BLaER1 treated with 17β-estradiol and CSF1 and Interleukin-3, amounts not matched to agents 10 nM and 100 nM (cell line): ENCODE measurements around the gene SPG11.

ENCODE experiments used
- H3K27ac ChIP-seq, 11 experiments: shearing (Covaris generic); formaldehyde crosslinking; 2 replicates each; pipeline ENCODE4 v1.8.1; 2022
- H3K27me3 ChIP-seq, 11 experiments: shearing (Covaris generic); formaldehyde crosslinking; 2 replicates each; pipeline ENCODE4 v1.8.1; 2022
- H3K36me3 ChIP-seq, 11 experiments: shearing (Covaris generic); formaldehyde crosslinking; 2 replicates each; pipeline ENCODE4 v1.8.1; 2022
- H3K4me1 ChIP-seq, 10 experiments: shearing (Covaris generic); formaldehyde crosslinking; 2 replicates each; pipeline ENCODE4 v1.8.1; 2022
- H3K4me2 ChIP-seq, 11 experiments: shearing (Covaris generic); formaldehyde crosslinking; 2 replicates each; pipeline ENCODE4 v1.8.1; 2022
- H3K4me3 ChIP-seq, 10 experiments: shearing (Covaris generic); formaldehyde crosslinking; 2 replicates each; pipeline ENCODE4 v1.8.1; 2022
- H3K9ac ChIP-seq, 11 experiments: shearing (Covaris generic); formaldehyde crosslinking; 2 replicates each; pipeline ENCODE4 v1.8.1; 2022
- H3K9me3 ChIP-seq, 11 experiments: shearing (Covaris generic); formaldehyde crosslinking; replicated peaks in 1 of 11; 2 replicates each; pipeline ENCODE4 v1.8.1; 2022
- H4K20me1 ChIP-seq, 11 experiments: shearing (Covaris generic); formaldehyde crosslinking; 2 replicates each; pipeline ENCODE4 v1.8.1; 2022
- Cebpa-rat ChIP-seq, 11 experiments: shearing (Covaris generic); IDR thresholded peaks; 2 replicates each; pipeline ENCODE4 v1.8.1; 2022

The SPG11 gene

GRCh38 chr15:44585633-44586032, 77.8 kb downstream of the SPG11 start:
- Histone ChIP-seq H3K9me3 (no peaks in the 10 kb centered on the region), H3K4me1 (peaks cover 0 to 8% (median 0%) of the 10 kb centered on the region in 10 experiments; a peak in 2 of 20 replicates), H4K20me1 (peaks cover 0 to 22% (median 0%) of the 10 kb centered on the region in 11 experiments; a peak in 4 of 22 replicates), H3K27me3 (no peaks in the 10 kb centered on the region), H3K4me3 (no peak overlapping the region), H3K36me3 (peaks cover 72 to 100% (median 95%) of the 10 kb centered on the region in 11 experiments), H3K9ac (no peak overlapping the region), H3K4me2 (no peak overlapping the region), H3K27ac (no peak overlapping the region)
- TF ChIP-seq Cebpa-rat (IDR thresholded peaks at IDR 0.05), result no peak

- no peaks in the 10 kb centered on the region for H3K9me3 ChIP-seq
- H3K4me2 ChIP-seq, result no peak overlapping the region
- no peak overlapping the region for H3K9ac ChIP-seq
- no peak overlapping the region for H3K4me3 ChIP-seq
- H3K36me3 ChIP-seq, result peaks cover 59 to 100% (median 89%) of the 10 kb centered on the region in 11 experiments
- no peak overlapping the region for H3K27ac ChIP-seq
- peaks cover 0 to 32% (median 0%) of the 10 kb centered on the region in 11 experiments; a peak in 6 of 22 replicates for H4K20me1 ChIP-seq
- no peaks in the 10 kb centered on the region for H3K27me3 ChIP-seq
- peaks cover 0 to 4% (median 1%) of the 10 kb centered on the region in 10 experiments; a peak in 15 of 20 replicates for H3K4me1 ChIP-seq
- no peak for TF ChIP-seq Cebpa-rat (IDR thresholded peaks at IDR 0.05)
Measured at GRCh38 chr15:44584162-44584749, 79.2 kb downstream of the SPG11 start.

- Histone ChIP-seq H3K9me3 (no peaks in the 10 kb centered on the region), H3K27ac (no peak overlapping the region), H3K4me2 (no peak overlapping the region), H3K4me3 (no peak overlapping the region), H3K27me3 (no peaks in the 10 kb centered on the region), H3K9ac (no peak overlapping the region), H3K4me1 (peaks cover 9 to 19% (median 17%) of the 10 kb centered on the region in 10 experiments), H4K20me1 (peaks cover 0 to 48% (median 0%) of the 10 kb centered on the region in 11 experiments; a peak in 7 of 22 replicates), H3K36me3 (peaks cover 28 to 80% (median 50%) of the 10 kb centered on the region in 11 experiments)
- no peak for TF ChIP-seq Cebpa-rat (IDR thresholded peaks at IDR 0.05)
Measured at GRCh38 chr15:44580105-44580504, 83.4 kb downstream of the SPG11 start.

GRCh38 chr15:44574734-44575133, 88.7 kb downstream of the SPG11 start:
- no peak overlapping the region for H3K27ac ChIP-seq
- no peaks in the 10 kb centered on the region for H3K9me3 ChIP-seq
- TF ChIP-seq Cebpa-rat (IDR thresholded peaks at IDR 0.05), result no peak
- H3K27me3 ChIP-seq, result no peaks in the 10 kb centered on the region
- no peak overlapping the region for H3K4me3 ChIP-seq
- peaks cover 9 to 19% (median 17%) of the 10 kb centered on the region in 10 experiments for H3K4me1 ChIP-seq
- H3K36me3 ChIP-seq, result peaks cover 14 to 79% (median 37%) of the 10 kb centered on the region in 11 experiments; a peak in 18 of 22 replicates
- peaks cover 0 to 39% (median 6%) of the 10 kb centered on the region in 11 experiments; a peak in 8 of 22 replicates for H4K20me1 ChIP-seq
- H3K9ac ChIP-seq, result no peak overlapping the region
- H3K4me2 ChIP-seq, result no peak overlapping the region

GRCh38 chr15:44573386-44573785, 90.1 kb downstream of the SPG11 start:
- Histone ChIP-seq H3K9me3 (no peaks in the 10 kb centered on the region), H3K4me1 (peaks cover 0 to 9% (median 8%) of the 10 kb centered on the region in 10 experiments; a peak in 13 of 20 replicates), H3K4me2 (no peak overlapping the region), H3K9ac (no peak overlapping the region), H3K27me3 (no peaks in the 10 kb centered on the region), H3K36me3 (peaks cover 19 to 84% (median 42%) of the 10 kb centered on the region in 11 experiments; a peak in 21 of 22 replicates), H3K27ac (no peak overlapping the region), H3K4me3 (no peak overlapping the region), H4K20me1 (peaks cover 0 to 31% (median 6%) of the 10 kb centered on the region in 11 experiments; a peak in 9 of 22 replicates)
- no peak for TF ChIP-seq Cebpa-rat (IDR thresholded peaks at IDR 0.05)

- no peaks in the 10 kb centered on the region for H3K4me1 ChIP-seq
- TF ChIP-seq Cebpa-rat (IDR thresholded peaks at IDR 0.05), result no peak
- no peaks in the 10 kb centered on the region for H3K27me3 ChIP-seq
- H3K4me3 ChIP-seq, result no peak overlapping the region
- peaks cover 37 to 99% (median 69%) of the 10 kb centered on the region in 11 experiments for H3K36me3 ChIP-seq
- peaks cover 1 to 6% (median 3%) of the 10 kb centered on the region in 11 experiments; a peak in 21 of 22 replicates for H3K9me3 ChIP-seq
- no peak overlapping the region for H3K4me2 ChIP-seq
- H3K9ac ChIP-seq, result no peak overlapping the region
- H4K20me1 ChIP-seq, result peaks cover 0 to 39% (median 0%) of the 10 kb centered on the region in 11 experiments; a peak in 8 of 22 replicates
- H3K27ac ChIP-seq, result no peak overlapping the region
Measured at GRCh38 chr15:44570361-44570760, 93.1 kb downstream of the SPG11 start.

GRCh38 chr15:44569316-44569715, 94.1 kb downstream of the SPG11 start:
- no peak overlapping the region for H3K4me3 ChIP-seq
- peaks cover 47 to 99% (median 73%) of the 10 kb centered on the region in 11 experiments for H3K36me3 ChIP-seq
- no peak for TF ChIP-seq Cebpa-rat (IDR thresholded peaks at IDR 0.05)
- peaks cover 0 to 40% (median 0%) of the 10 kb centered on the region in 11 experiments; a peak in 7 of 22 replicates for H4K20me1 ChIP-seq
- H3K9me3 ChIP-seq, result peaks cover 12 to 16% (median 14%) of the 10 kb centered on the region in 11 experiments
- H3K4me1 ChIP-seq, result no peaks in the 10 kb centered on the region
- H3K9ac ChIP-seq, result no peak overlapping the region
- H3K27me3 ChIP-seq, result no peaks in the 10 kb centered on the region
- no peak overlapping the region for H3K4me2 ChIP-seq
- H3K27ac ChIP-seq, result no peak overlapping the region

GRCh38 chr15:44568338-44568737, 95.1 kb downstream of the SPG11 start:
- peaks cover 22 to 26% (median 23%) of the 10 kb centered on the region in 11 experiments for H3K9me3 ChIP-seq
- H3K4me3 ChIP-seq, result no peak overlapping the region
- TF ChIP-seq Cebpa-rat (IDR thresholded peaks at IDR 0.05), result no peak
- H4K20me1 ChIP-seq, result peaks cover 0 to 35% (median 0%) of the 10 kb centered on the region in 11 experiments; a peak in 7 of 22 replicates
- H3K27ac ChIP-seq, result no peak overlapping the region
- no peak overlapping the region for H3K9ac ChIP-seq
- no peak overlapping the region for H3K4me2 ChIP-seq
- H3K36me3 ChIP-seq, result peaks cover 54 to 99% (median 74%) of the 10 kb centered on the region in 11 experiments
- no peaks in the 10 kb centered on the region for H3K27me3 ChIP-seq
- H3K4me1 ChIP-seq, result no peaks in the 10 kb centered on the region

GRCh38 chr15:44566155-44566540, 97.3 kb downstream of the SPG11 start:
- Histone ChIP-seq H3K36me3 (peaks cover 68 to 100% (median 82%) of the 10 kb centered on the region in 11 experiments), H3K9ac (no peak overlapping the region), H3K4me3 (no peak overlapping the region), H3K27me3 (no peaks in the 10 kb centered on the region), H3K4me1 (no peaks in the 10 kb centered on the region), H4K20me1 (peaks cover 0 to 39% (median 4%) of the 10 kb centered on the region in 11 experiments; a peak in 9 of 22 replicates), H3K27ac (no peak overlapping the region), H3K4me2 (no peak overlapping the region), H3K9me3 (peaks cover 24 to 35% (median 29%) of the 10 kb centered on the region in 11 experiments)
- TF ChIP-seq Cebpa-rat (IDR thresholded peaks at IDR 0.05), result no peak
